K562 (cell line): Measurements from ENCODE around the gene GLTPD2. TPM values are rescaled to one million over a fixed set of nuclear protein-coding genes. Genes with fewer than 3 reads are reported as not detected.

ENCODE experiments used
- ATAC-seq: fragments of 200-7000 bp; cut with Tn5 transposase; 3 replicates; pipeline ENCODE4 v1.9.1; 2020; ENCODE audit warnings: moderate library complexity
- BruUV-seq: library from RNA; stranded (reverse); fragments of 400-500 nt; replicated peaks from 2 replicates; lab custom pipeline; 2021; lab: Mats Ljungman, UMichigan
- CTCF ChIA-PET: fragments of 300-600 bp; formaldehyde crosslinking; extraction: SDS; loops from one replicate; lab custom pipeline; 2021; ENCODE audit warnings: low intra/inter-chr PET ratio; lab: Yijun Ruan, JAX
- POLR2A ChIA-PET: fragments of 300-600, 350-650 bp; sonication (Branson Sonifier 250); formaldehyde crosslinking; extraction: SDS; loops from one replicate; lab custom pipeline; 2021; ENCODE audit warnings: antibody characterized with exemption, inconsistent platforms; lab: Yijun Ruan, JAX
- DNase-seq, 4 experiments: peaks; one replicate each; pipeline versions ENCODE4 v3.0.0 to v3.0.0-alpha.2; 2011 to 2018; ENCODE audit warnings: low spot score in 3 of 4, mixed read lengths in 3 of 4; ENCODE audit errors: extremely low read depth in 1 of 4
- FAIRE-seq: peaks from 2 replicates; lab custom pipeline; 2011; peaks lifted over from hg19 to GRCh38; lab: Jason Lieb, UNC
- H2AFZ ChIP-seq: 2 replicates; pipeline ENCODE4 v1.6.0; 2011; ENCODE audit warnings: low read depth, low read length, control low read depth, inconsistent platforms
- H3K27ac ChIP-seq: fragments of 200-600 bp; 3 replicates; pipeline ENCODE4 v1.8.0; 2011; ENCODE audit warnings: low read depth, mild to moderate bottlenecking, control low read depth, inconsistent platforms, low read length, moderate library complexity, mixed read lengths; ENCODE audit errors: extremely low read depth
- H3K27me3 ChIP-seq, 2 experiments: fragments of 300-600 bp in 1 of 2; 2 replicates in 1 of 2; 3 replicates in 1 of 2; pipeline versions ENCODE4 v1.6.0 to v1.8.0; 2011; ENCODE audit warnings: inconsistent platforms in 2 of 2, low read length in 2 of 2, mild to moderate bottlenecking in 1 of 2, mixed read lengths in 1 of 2, moderate library complexity in 1 of 2; ENCODE audit not compliant: control insufficient read depth in 2 of 2, insufficient read depth in 2 of 2
- H3K36me3 ChIP-seq: fragments of 300-600 bp; 3 replicates; pipeline ENCODE4 v1.8.0; 2011; ENCODE audit warnings: mild to moderate bottlenecking, low read length, inconsistent platforms; ENCODE audit not compliant: control insufficient read depth, insufficient read depth
- H3K4me1 ChIP-seq, 2 experiments: fragments of 200-600 bp in 1 of 2; replicated peaks in 1 of 2; 2 replicates in 1 of 2; 3 replicates in 1 of 2; pipeline versions ENCODE4 v1.5.1 to v1.8.0; 2011; ENCODE audit warnings: inconsistent platforms in 2 of 2, low read length in 2 of 2, mild to moderate bottlenecking in 1 of 2, mixed read lengths in 1 of 2, moderate library complexity in 1 of 2; ENCODE audit not compliant: control insufficient read depth in 2 of 2, insufficient read depth in 2 of 2
- H3K4me2 ChIP-seq: 2 replicates; pipeline ENCODE4 v1.6.1; 2011; ENCODE audit warnings: low read length, control low read depth, inconsistent platforms, mixed read lengths; ENCODE audit not compliant: insufficient read depth
- H3K4me3 ChIP-seq: fragments of 200-600 bp; sonication (generic), shearing (Covaris generic); 2 replicates; pipeline ENCODE4 v1.5.1; 2016; ENCODE audit warnings: control low read depth, inconsistent platforms
- H3K79me2 ChIP-seq: fragments of 200-600 bp; 3 replicates; pipeline ENCODE4 v1.8.0; 2011; ENCODE audit warnings: low read length, inconsistent platforms; ENCODE audit not compliant: control insufficient read depth, insufficient read depth
- H3K9ac ChIP-seq, 2 experiments: 2 replicates each; pipeline versions ENCODE4 v1.6.0 to v1.6.1; 2011; ENCODE audit warnings: low read depth in 2 of 2, low read length in 2 of 2, control low read depth in 1 of 2, inconsistent platforms in 1 of 2, mild to moderate bottlenecking in 1 of 2, mixed read lengths in 1 of 2; ENCODE audit not compliant: insufficient read depth in 1 of 2
- H3K9me1 ChIP-seq: one replicate; pipeline ENCODE4 v1.6.0; 2011; ENCODE audit warnings: inconsistent platforms, mild to moderate bottlenecking, low read length, moderate library complexity; ENCODE audit not compliant: control insufficient read depth, insufficient read depth
- H3K9me3 ChIP-seq: replicated peaks from 2 replicates; pipeline ENCODE4 v1.5.1; 2011; ENCODE audit warnings: low read depth, low read length, inconsistent platforms; ENCODE audit not compliant: control insufficient read depth, insufficient read depth
- H4K20me1 ChIP-seq: replicated peaks from 2 replicates; pipeline ENCODE4 v1.6.1; 2011; ENCODE audit warnings: low read length, inconsistent platforms, mixed read lengths; ENCODE audit not compliant: control insufficient read depth, insufficient read depth
- HDAC2 ChIP-seq: fragments of 450-650 bp; IDR thresholded peaks from 2 replicates; pipeline ENCODE4 v1.6.1; 2016; ENCODE audit warnings: mild to moderate bottlenecking
- PCBP1 ChIP-seq: fragments of 200-400 bp; formaldehyde crosslinking; IDR thresholded peaks from 2 replicates; pipeline ENCODE4 v1.6.1; 2018; ENCODE audit warnings: mild to moderate bottlenecking, low read depth, low read length; ENCODE audit not compliant: poor library complexity, severe bottlenecking
- SMAD3 ChIP-seq: fragments of 450-650 bp; formaldehyde crosslinking; conservative IDR thresholded peaks from 2 replicates; pipeline ENCODE4 v1.4.0; 2020; ENCODE audit warnings: mild to moderate bottlenecking
- ZFP36 ChIP-seq: fragments of 150-350 bp; IDR thresholded peaks from 2 replicates; pipeline ENCODE4 v1.6.1; 2018; ENCODE audit warnings: low read length, low read depth; ENCODE audit not compliant: partially characterized antibody
- ZNF24 ChIP-seq: fragments of 450-650 bp; IDR thresholded peaks from 2 replicates; pipeline ENCODE4 v1.6.1; 2016
- ZNF444 ChIP-seq: fragments of 250-450 bp; sonication (Bioruptor Pico); IDR thresholded peaks from 2 replicates; pipeline ENCODE4 v1.4.0; 2020; ENCODE audit warnings: mild to moderate bottlenecking, moderate library complexity
- ZNF507 ChIP-seq: conservative IDR thresholded peaks from 2 replicates; pipeline ENCODE4 v1.6.1; 2017; ENCODE audit warnings: missing genetic modification characterization, missing compliant biosample characterization
- WGBS: fragments of 100-300 bp; shearing (Covaris generic); methylation state at CpG from one replicate; pipeline ENCODE4 v1.1.6; 2016; ENCODE audit warnings: low coverage, mixed read lengths; ENCODE audit not compliant: insufficient coverage; ENCODE audit errors: missing lambda C conversion rate; 5-methylcytosine and 5-hydroxymethylcytosine counted together
- in situ Hi-C: fragments of 300-500 bp; cut with MboI; formaldehyde crosslinking; loops from 4 replicates; pipeline ENCODE4 v1.15.0; 2018; ENCODE audit warnings: inconsistent platforms, mixed read lengths
- intact Hi-C: fragments of 100-400 bp; cut with micrococcal nuclease; formaldehyde crosslinking; loops from 2 replicates; pipeline ENCODE4 v1.14.2; 2022
- polyA plus RNA-seq, 8 experiments: library from polyadenylated mRNA; depleted of rRNA in 4 of 8; stranded (reverse) in 5 of 8; unstranded in 3 of 8; fragments of >200 nt; fragmentation: Nextera tagmentation in 2 of 8; fragmentation: Illumina TruSeq in 1 of 8; extraction: Ambion mirVana in 2 of 8; extraction: Trizol in 1 of 8; gene quantifications; 2 replicates each; pipeline versions ENCODE4 v1.2.1 to v1.2.3, GENCODE V29; 2011 to 2014; ENCODE audit warnings: inconsistent platforms in 1 of 8, missing spikeins in 1 of 8
- total RNA-seq, 7 experiments: library from RNA; depleted of rRNA in 6 of 7; stranded (reverse); fragments of >200 nt in 6 of 7; fragmentation: Illumina TruSeq in 2 of 7; extraction: Trizol in 2 of 7; gene quantifications; 2 replicates each; pipeline versions ENCODE4 v1.2.1 to v1.2.3, GENCODE V29; 2011 to 2021; ENCODE audit warnings: low replicate concordance in 1 of 7
- TF ChIP-seq, protein P1 (sequence below): fragments of 450-650 bp; IDR thresholded peaks from 2 replicates; pipeline ENCODE4 v1.6.1; 2016; ENCODE audit warnings: mild to moderate bottlenecking
- TF ChIP-seq, protein P2 (sequence below), 2 experiments: fragments of 450-650 bp; IDR thresholded peaks; 2 replicates each; pipeline ENCODE4 v1.6.1; 2016
- TF ChIP-seq, protein P3 (sequence below), 3 experiments: fragments of 200-800 bp in 1 of 3; sonication (Bioruptor generic) in 1 of 3; sonication (generic) in 1 of 3; formaldehyde crosslinking in 1 of 3; IDR thresholded peaks; 2 replicates each; pipeline versions ENCODE4 v1.6.1 to v1.8.0; 2016 to 2022; ENCODE audit warnings: mild to moderate bottlenecking in 2 of 3, missing compliant biosample characterization in 2 of 3, missing genetic modification characterization in 2 of 3, missing genetic modification reagents in 1 of 3

The GLTPD2 gene
- total and polyA plus RNA-seq, 9 of the 15 experiments (the other 6 are each of a cell fraction or from before 2014, with no cell fraction given) = not detected

- H3K4me3 ChIP-seq = no peak overlapping the region
- intact Hi-C loops (loop anchor here (5.0 kb wide), 1 partner anchor 64 kb away; no protein-coding TSS in a partner anchor), in situ Hi-C loops (no loop called here)
- 53% methylated on average over 5 of the region's 12 CpGs for WGBS
- no peaks in the 10 kb centered on the region; a peak in 2 of 5 replicates for H3K4me1 ChIP-seq
- no TSS peak for BruUV-seq
- ChIA-PET CTCF (no interaction called here), POLR2A (no interaction called here)
- no peaks in the 10 kb centered on the region for H3K79me2 ChIP-seq
- FAIRE-seq = peak; percentile 6
- H2AFZ ChIP-seq = no peak overlapping the region
- no peak overlapping the region for H3K27ac ChIP-seq
- peaks cover 4% of the 10 kb centered on the region for H3K9me1 ChIP-seq
- H3K9ac ChIP-seq = no peak overlapping the region; a peak in 1 of 4 replicates
- ATAC-seq = peak; percentile 88
- no peaks in the 10 kb centered on the region for H3K9me3 ChIP-seq
- no peaks in the 10 kb centered on the region for H3K36me3 ChIP-seq
- H4K20me1 ChIP-seq = no peaks in the 10 kb centered on the region
- DNase-seq = peak; percentile 32 to 53 (median 44)
- H3K27me3 ChIP-seq = no peaks in the 10 kb centered on the region
- no peak overlapping the region for H3K4me2 ChIP-seq
- TF ChIP-seq ZNF444 (CRISPR knock-in tag) = no peak
- no peak for TF ChIP-seq HDAC2
- no peak for TF ChIP-seq ZNF24
- no peak for TF ChIP-seq SMAD3 (CRISPR knock-in tag)
- no peak for TF ChIP-seq ZFP36
- TF ChIP-seq, protein P1, sequence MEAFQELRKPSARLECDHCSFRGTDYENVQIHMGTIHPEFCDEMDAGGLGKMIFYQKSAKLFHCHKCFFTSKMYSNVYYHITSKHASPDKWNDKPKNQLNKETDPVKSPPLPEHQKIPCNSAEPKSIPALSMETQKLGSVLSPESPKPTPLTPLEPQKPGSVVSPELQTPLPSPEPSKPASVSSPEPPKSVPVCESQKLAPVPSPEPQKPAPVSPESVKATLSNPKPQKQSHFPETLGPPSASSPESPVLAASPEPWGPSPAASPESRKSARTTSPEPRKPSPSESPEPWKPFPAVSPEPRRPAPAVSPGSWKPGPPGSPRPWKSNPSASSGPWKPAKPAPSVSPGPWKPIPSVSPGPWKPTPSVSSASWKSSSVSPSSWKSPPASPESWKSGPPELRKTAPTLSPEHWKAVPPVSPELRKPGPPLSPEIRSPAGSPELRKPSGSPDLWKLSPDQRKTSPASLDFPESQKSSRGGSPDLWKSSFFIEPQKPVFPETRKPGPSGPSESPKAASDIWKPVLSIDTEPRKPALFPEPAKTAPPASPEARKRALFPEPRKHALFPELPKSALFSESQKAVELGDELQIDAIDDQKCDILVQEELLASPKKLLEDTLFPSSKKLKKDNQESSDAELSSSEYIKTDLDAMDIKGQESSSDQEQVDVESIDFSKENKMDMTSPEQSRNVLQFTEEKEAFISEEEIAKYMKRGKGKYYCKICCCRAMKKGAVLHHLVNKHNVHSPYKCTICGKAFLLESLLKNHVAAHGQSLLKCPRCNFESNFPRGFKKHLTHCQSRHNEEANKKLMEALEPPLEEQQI = no peak
- TF ChIP-seq, protein P2, sequence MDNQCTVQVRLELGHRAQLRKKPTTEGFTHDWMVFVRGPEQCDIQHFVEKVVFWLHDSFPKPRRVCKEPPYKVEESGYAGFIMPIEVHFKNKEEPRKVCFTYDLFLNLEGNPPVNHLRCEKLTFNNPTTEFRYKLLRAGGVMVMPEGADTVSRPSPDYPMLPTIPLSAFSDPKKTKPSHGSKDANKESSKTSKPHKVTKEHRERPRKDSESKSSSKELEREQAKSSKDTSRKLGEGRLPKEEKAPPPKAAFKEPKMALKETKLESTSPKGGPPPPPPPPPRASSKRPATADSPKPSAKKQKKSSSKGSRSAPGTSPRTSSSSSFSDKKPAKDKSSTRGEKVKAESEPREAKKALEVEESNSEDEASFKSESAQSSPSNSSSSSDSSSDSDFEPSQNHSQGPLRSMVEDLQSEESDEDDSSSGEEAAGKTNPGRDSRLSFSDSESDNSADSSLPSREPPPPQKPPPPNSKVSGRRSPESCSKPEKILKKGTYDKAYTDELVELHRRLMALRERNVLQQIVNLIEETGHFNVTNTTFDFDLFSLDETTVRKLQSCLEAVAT (IDR thresholded peaks at IDR 0.05) = no peak
- no peak for TF ChIP-seq PCBP1
- no peak for TF ChIP-seq ZNF507
- TF ChIP-seq, protein P3, sequence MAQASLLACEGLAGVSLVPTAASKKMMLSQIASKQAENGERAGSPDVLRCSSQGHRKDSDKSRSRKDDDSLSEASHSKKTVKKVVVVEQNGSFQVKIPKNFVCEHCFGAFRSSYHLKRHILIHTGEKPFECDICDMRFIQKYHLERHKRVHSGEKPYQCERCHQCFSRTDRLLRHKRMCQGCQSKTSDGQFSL (CRISPR knock-in tag; IDR thresholded peaks at IDR 0.05) = no peak
- TF ChIP-seq, protein P3 (tag; IDR thresholded peaks at IDR 0.05) = no peak
Measured at GRCh38 chr17:4818276-4818675, 29.5 kb downstream of the GLTPD2 start.
